Measurements from ENCODE around the gene TMEM240.
"Not testable (repeated sequence)": the region's sequence is repeated elsewhere in the genome, so short reads cannot be mapped to it uniquely, and the experiment has no call there.

Gene TMEM240

GRCh38 chr1:1523226-1523625 lies 17.2 kb downstream of the TMEM240 start:
- not testable (repeated sequence) for DNase-seq

- not testable (repeated sequence) for DNase-seq
Observed at GRCh38 chr1:1522536-1522935, 17.9 kb downstream of the TMEM240 start.

GRCh38 chr1:1521331-1521730 lies 19.1 kb downstream of the TMEM240 start:
- DNase-seq, result no peak

GRCh38 chr1:1519805-1520505 lies 20.5 kb downstream of the TMEM240 start:
- DNase-seq, result not testable (repeated sequence)

- DNase-seq, result not testable (repeated sequence)
Observed at GRCh38 chr1:1518621-1519007, 21.8 kb downstream of the TMEM240 start.

GRCh38 chr1:1517973-1518620 lies 22.3 kb downstream of the TMEM240 start:
- no peak for DNase-seq

- not testable (repeated sequence) for DNase-seq
Observed at GRCh38 chr1:1516923-1517322, 23.5 kb downstream of the TMEM240 start.

GRCh38 chr1:1514376-1514775 lies 26.0 kb downstream of the TMEM240 start:
- DNase-seq, result not testable (repeated sequence)

GRCh38 chr1:1513675-1514074 lies 26.7 kb downstream of the TMEM240 start:
- DNase-seq, result not testable (repeated sequence)

- not testable (repeated sequence) for DNase-seq
Observed at GRCh38 chr1:1512425-1512824, 28.0 kb downstream of the TMEM240 start.

- DNase-seq, result peak; percentile 98
Observed at GRCh38 chr1:1511533-1512285, 28.7 kb downstream of the TMEM240 start, which contains the start of gene ATAD3A. Gene ATAD3A, plus strand, starts transcription at chr1:1512162. Its CDS starts 107 bp downstream, at chr1:1512269.

- DNase-seq, result no peak
Observed at GRCh38 chr1:1510912-1511532, 29.4 kb downstream of the TMEM240 start.

- not testable (repeated sequence) for DNase-seq
Observed at GRCh38 chr1:1509465-1509850, 31.0 kb downstream of the TMEM240 start.

GRCh38 chr1:1508775-1509464 lies 31.5 kb downstream of the TMEM240 start:
- DNase-seq, result not testable (repeated sequence)

- DNase-seq, result no peak
Observed at GRCh38 chr1:1507305-1507704, 33.1 kb downstream of the TMEM240 start.

GRCh38 chr1:1505801-1506200 lies 34.6 kb downstream of the TMEM240 start:
- not testable (repeated sequence) for DNase-seq

- DNase-seq, result not testable (repeated sequence)
Observed at GRCh38 chr1:1505366-1505798, 35.0 kb downstream of the TMEM240 start.

GRCh38 chr1:1504777-1505365 lies 35.6 kb downstream of the TMEM240 start:
- DNase-seq, result peak; percentile 60

GRCh38 chr1:1495461-1495975 lies 44.9 kb downstream of the TMEM240 start:
- not testable (repeated sequence) for DNase-seq

- not testable (repeated sequence) for DNase-seq
Observed at GRCh38 chr1:1494311-1494710, 46.1 kb downstream of the TMEM240 start.

- DNase-seq, result no peak
Observed at GRCh38 chr1:1491601-1492000, 48.8 kb downstream of the TMEM240 start.
